ENCODE data around the gene TP53AIP1.

TP53AIP1 gene

GRCh38 chr11:128942817-128943427, at the start of gene TP53AIP1:
Gene TP53AIP1, minus strand, starts transcription at chr11:128942871. Its CDS starts 5,053 bp downstream, at chr11:128937818.
- DNase-seq = no peak

- no peak for DNase-seq
Measured at GRCh38 chr11:128988242-128988970, 45.7 kb upstream of the TP53AIP1 start.

- DNase-seq = no peak
Measured at GRCh38 chr11:128985880-128986279, 43.2 kb upstream of the TP53AIP1 start.

GRCh38 chr11:128983023-128983422, 40.4 kb upstream of the TP53AIP1 start:
- DNase-seq = no peak

GRCh38 chr11:128981254-128981653, 38.6 kb upstream of the TP53AIP1 start:
- DNase-seq = no peak

GRCh38 chr11:128970598-128971190, 28.0 kb upstream of the TP53AIP1 start:
- DNase-seq = no peak

- no peak for DNase-seq
Measured at GRCh38 chr11:128968916-128969315, 26.2 kb upstream of the TP53AIP1 start.

- DNase-seq = no peak
Measured at GRCh38 chr11:128967578-128967977, 24.9 kb upstream of the TP53AIP1 start.

GRCh38 chr11:128965485-128965884, 22.8 kb upstream of the TP53AIP1 start:
- DNase-seq = no peak

- no peak for DNase-seq
Measured at GRCh38 chr11:128964463-128964930, 21.8 kb upstream of the TP53AIP1 start.

GRCh38 chr11:128963744-128964325, 21.2 kb upstream of the TP53AIP1 start:
- no peak for DNase-seq

GRCh38 chr11:128962896-128963295, 20.2 kb upstream of the TP53AIP1 start:
- no peak for DNase-seq

GRCh38 chr11:128961645-128962044, 19.0 kb upstream of the TP53AIP1 start:
- no peak for DNase-seq

GRCh38 chr11:128957202-128957482, 14.5 kb upstream of the TP53AIP1 start:
- DNase-seq = no peak

GRCh38 chr11:128956401-128957201, 13.9 kb upstream of the TP53AIP1 start:
- no peak for DNase-seq

- no peak for DNase-seq
Measured at GRCh38 chr11:128955636-128956035, 13.0 kb upstream of the TP53AIP1 start.

- DNase-seq = no peak
Measured at GRCh38 chr11:128953151-128953550, 10.5 kb upstream of the TP53AIP1 start.

GRCh38 chr11:128949791-128950454, 7.3 kb upstream of the TP53AIP1 start:
- DNase-seq = no peak

GRCh38 chr11:128948583-128948982, 5.9 kb upstream of the TP53AIP1 start:
- DNase-seq = no peak

GRCh38 chr11:128947773-128948172, 5.1 kb upstream of the TP53AIP1 start:
- no peak for DNase-seq

- no peak for DNase-seq
Measured at GRCh38 chr11:128946648-128947047, 4.0 kb upstream of the TP53AIP1 start.

- no peak for DNase-seq
Measured at GRCh38 chr11:128943428-128943976, 831 bp upstream of the TP53AIP1 start.

All from activated CD4-positive, CD25-positive, alpha-beta regulatory T cell (primary cell).